ENCODE results near the gene SESN1. TPM values are rescaled to one million over a fixed set of nuclear protein-coding genes. Genes with fewer than 3 reads are reported as not detected.

The SESN1 gene
- total RNA-seq, 1 donor from 2014 or later: 9.1 TPM

DNA sequence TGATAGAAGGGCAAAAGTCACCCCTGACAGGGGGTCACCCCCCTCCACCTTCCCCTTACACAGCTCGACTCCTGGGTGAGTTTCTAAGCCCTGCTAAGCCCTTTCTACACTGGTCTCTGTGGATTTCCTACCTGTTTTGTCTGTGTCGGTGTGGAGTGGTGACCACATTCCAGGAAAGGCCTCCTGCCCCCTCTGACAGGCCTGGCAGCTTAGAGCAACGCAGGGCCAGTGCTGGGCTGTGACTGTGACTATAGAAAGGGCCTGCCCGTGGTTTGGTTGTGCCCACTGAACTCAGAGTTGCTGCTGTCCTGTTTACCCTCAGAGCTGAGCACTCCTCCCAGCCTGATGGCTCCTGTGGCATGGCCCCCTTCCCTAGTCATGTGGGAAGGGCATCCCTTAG, 137.4 kb downstream of the SESN1 start:
- ChIA-PET POLR2A (interaction anchor here (0.6 kb wide), 1 partner anchor 34 kb away, joined by 5 read pairs; no protein-coding TSS in a partner anchor), CTCF (no interaction called here)
- intact Hi-C loops (cut with micrococcal nuclease): no loop called here
- Mint-ChIP-seq H3K9me3 (no peaks in the 10 kb centered on the region), H3K36me3 (ENCODE audit: low read depth) (no peaks in the 10 kb centered on the region), H3K4me1 (peaks cover 10% of the 10 kb centered on the region), H3K27ac (no peak overlapping the region), H3K4me3 (no peak overlapping the region), H3K27me3 (no peaks in the 10 kb centered on the region)
- TF ChIP-seq, protein P1, sequence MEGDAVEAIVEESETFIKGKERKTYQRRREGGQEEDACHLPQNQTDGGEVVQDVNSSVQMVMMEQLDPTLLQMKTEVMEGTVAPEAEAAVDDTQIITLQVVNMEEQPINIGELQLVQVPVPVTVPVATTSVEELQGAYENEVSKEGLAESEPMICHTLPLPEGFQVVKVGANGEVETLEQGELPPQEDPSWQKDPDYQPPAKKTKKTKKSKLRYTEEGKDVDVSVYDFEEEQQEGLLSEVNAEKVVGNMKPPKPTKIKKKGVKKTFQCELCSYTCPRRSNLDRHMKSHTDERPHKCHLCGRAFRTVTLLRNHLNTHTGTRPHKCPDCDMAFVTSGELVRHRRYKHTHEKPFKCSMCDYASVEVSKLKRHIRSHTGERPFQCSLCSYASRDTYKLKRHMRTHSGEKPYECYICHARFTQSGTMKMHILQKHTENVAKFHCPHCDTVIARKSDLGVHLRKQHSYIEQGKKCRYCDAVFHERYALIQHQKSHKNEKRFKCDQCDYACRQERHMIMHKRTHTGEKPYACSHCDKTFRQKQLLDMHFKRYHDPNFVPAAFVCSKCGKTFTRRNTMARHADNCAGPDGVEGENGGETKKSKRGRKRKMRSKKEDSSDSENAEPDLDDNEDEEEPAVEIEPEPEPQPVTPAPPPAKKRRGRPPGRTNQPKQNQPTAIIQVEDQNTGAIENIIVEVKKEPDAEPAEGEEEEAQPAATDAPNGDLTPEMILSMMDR (IDR thresholded peaks at IDR 0.05): no peak
- ATAC-seq (ENCODE audit: low read depth): no peak
- no peak for DNase-seq

DNA sequence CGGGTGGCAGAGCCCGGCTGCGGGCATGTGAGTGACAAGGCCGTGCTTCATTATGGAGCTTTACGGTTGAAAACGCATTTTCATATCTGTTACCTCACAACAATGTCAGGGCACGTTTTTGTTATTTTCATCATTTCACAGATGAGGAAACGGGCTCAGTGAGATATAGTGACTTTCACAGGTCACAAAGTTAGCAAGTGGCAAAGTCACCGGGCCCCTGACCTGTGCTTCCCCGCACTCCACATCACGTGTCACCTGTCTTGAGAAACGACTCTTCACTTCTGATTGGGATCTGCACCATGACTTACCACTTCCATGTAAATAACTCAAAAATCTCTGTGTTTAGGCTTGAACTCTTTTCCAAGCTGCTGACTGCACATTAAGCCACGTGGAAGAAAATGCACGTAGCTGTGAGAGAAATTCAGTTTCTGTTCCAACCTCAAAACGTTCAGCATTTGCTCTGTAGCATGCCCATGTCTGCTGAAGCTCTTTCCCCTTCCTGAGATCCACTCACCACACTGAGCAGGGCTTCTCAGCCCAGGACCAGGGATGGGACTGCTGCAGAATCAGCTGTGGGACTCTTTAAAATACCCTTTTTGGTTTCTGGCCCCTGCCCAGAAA, 139.2 kb downstream of the SESN1 start:
- ChIA-PET CTCF (no interaction called here), POLR2A (interaction anchor here (0.7 kb wide), 1 partner anchor 1148 kb away, joined by 4 read pairs; no protein-coding TSS in a partner anchor)
- Mint-ChIP-seq H3K36me3 (ENCODE audit: low read depth) (no peaks in the 10 kb centered on the region), H3K27ac (no peak overlapping the region), H3K4me3 (no peak overlapping the region), H3K27me3 (no peaks in the 10 kb centered on the region), H3K4me1 (peaks cover 10% of the 10 kb centered on the region), H3K9me3 (no peaks in the 10 kb centered on the region)
- intact Hi-C loops (cut with micrococcal nuclease): no loop called here
- DNase-seq (no peak), ATAC-seq (ENCODE audit: low read depth) (no peak)
- TF ChIP-seq, protein P1 (IDR thresholded peaks at IDR 0.05): no peak

- Mint-ChIP-seq H3K36me3 (ENCODE audit: low read depth) (no peaks in the 10 kb centered on the region), H3K27me3 (no peaks in the 10 kb centered on the region), H3K4me3 (no peak overlapping the region), H3K4me1 (peaks cover 3% of the 10 kb centered on the region), H3K27ac (no peak overlapping the region), H3K9me3 (no peaks in the 10 kb centered on the region)
- CTCF ChIA-PET: no interaction called here
- DNase-seq (no peak), ATAC-seq (ENCODE audit: low read depth) (no peak)
- intact Hi-C loops (cut with micrococcal nuclease): no loop called here
- POLR2A ChIA-PET: no interaction called here
- TF ChIP-seq, protein P1 (IDR thresholded peaks at IDR 0.05): no peak
These were observed 141.0 kb downstream of the SESN1 start for GRCh38 chr6:108953681-108954080.

GRCh38 chr6:108952776-108953486, 141.7 kb downstream of the SESN1 start:
- CTCF ChIA-PET: no interaction called here
- Mint-ChIP-seq H3K4me1 (peaks cover 11% of the 10 kb centered on the region), H3K36me3 (ENCODE audit: low read depth) (no peaks in the 10 kb centered on the region), H3K9me3 (no peaks in the 10 kb centered on the region), H3K4me3 (no peak overlapping the region), H3K27ac (no peak overlapping the region), H3K27me3 (no peaks in the 10 kb centered on the region)
- ATAC-seq (ENCODE audit: low read depth) (no peak), DNase-seq (no peak)
- POLR2A ChIA-PET: no interaction called here
- intact Hi-C loops (cut with micrococcal nuclease): no loop called here
- TF ChIP-seq, protein P1 (IDR thresholded peaks at IDR 0.05): no peak

- H3K4me1 Mint-ChIP-seq: peaks cover 24% of the 10 kb centered on the region
- no peaks in the 10 kb centered on the region for H3K36me3 Mint-ChIP-seq (ENCODE audit: low read depth)
- H3K4me3 Mint-ChIP-seq: no peak overlapping the region
- no peaks in the 10 kb centered on the region for H3K27me3 Mint-ChIP-seq
- POLR2A ChIA-PET: no interaction called here
- ATAC-seq (ENCODE audit: low read depth): no peak
- no peak overlapping the region for H3K27ac Mint-ChIP-seq
- intact Hi-C loops (cut with micrococcal nuclease): no loop called here
- TF ChIP-seq, protein P1 (IDR thresholded peaks at IDR 0.05): no peak
- DNase-seq: no peak
- CTCF ChIA-PET: no interaction called here
- no peaks in the 10 kb centered on the region for H3K9me3 Mint-ChIP-seq
These were observed 143.2 kb downstream of the SESN1 start for GRCh38 chr6:108951351-108951953.

All from activated B cell treated with CpG ODN at 0.5 μM for 24 hours (primary cell).